H1 (cell line): ENCODE results near the gene PLEKHN1. TPM values are rescaled to one million over a fixed set of nuclear protein-coding genes. Genes with fewer than 3 reads are reported as not detected.
A peak's percentile ranks its signal among the peaks of the same experiment; 100 is the strongest.

ENCODE experiments used
- CTCF ChIA-PET: fragments of 300-600 bp; sonication (Branson Sonifier 250); formaldehyde crosslinking; loops from one replicate; lab custom pipeline; 2021; ENCODE audit not compliant: partially characterized antibody; lab: Charles Lee
- POLR2A ChIA-PET: fragments of 300-600 bp; sonication (Branson Sonifier 250); formaldehyde crosslinking; loops from one replicate; lab custom pipeline; 2021; ENCODE audit warnings: inconsistent platforms; ENCODE audit not compliant: partially characterized antibody; lab: Charles Lee
- DNase-seq, 2 experiments: peaks; one replicate each; pipeline versions ENCODE4 v3.0.0 to v3.0.0-alpha.2; 2010 to 2022; ENCODE audit warnings: low spot score in 2 of 2, low read depth in 1 of 2, mixed read lengths in 1 of 2
- FAIRE-seq: peaks from 2 replicates; lab custom pipeline; 2011; peaks lifted over from hg19 to GRCh38; lab: Jason Lieb, UNC
- H2AFZ ChIP-seq: 2 replicates; pipeline ENCODE4 v1.8.1; 2012; ENCODE audit warnings: low read length, inconsistent platforms
- H2AK5ac ChIP-seq: 2 replicates; pipeline ENCODE4 v1.6.1; 2013; ENCODE audit warnings: low read depth, low read length
- H2BK120ac ChIP-seq: replicated peaks from 2 replicates; pipeline ENCODE3; 2013; ENCODE audit warnings: low read depth, low read length, inconsistent platforms
- H2BK12ac ChIP-seq: 2 replicates; pipeline ENCODE4 v1.6.1; 2013; ENCODE audit warnings: low read depth, low read length
- H2BK15ac ChIP-seq: 2 replicates; pipeline ENCODE4 v1.6.1; 2013; ENCODE audit warnings: low read length
- H2BK20ac ChIP-seq: 2 replicates; pipeline ENCODE4 v1.6.1; 2013; ENCODE audit warnings: low read length
- H2BK5ac ChIP-seq: 2 replicates; pipeline ENCODE4 v1.6.1; 2013; ENCODE audit warnings: low read depth, low read length
- H3K14ac ChIP-seq: 2 replicates; pipeline ENCODE4 v1.6.1; 2013; ENCODE audit warnings: inconsistent platforms; ENCODE audit not compliant: insufficient read length
- H3K18ac ChIP-seq: 2 replicates; pipeline ENCODE4 v1.6.1; 2013; ENCODE audit warnings: low read length; ENCODE audit errors: extremely low read depth
- H3K23ac ChIP-seq: 2 replicates; pipeline ENCODE4 v1.6.1; 2013; ENCODE audit warnings: inconsistent platforms; ENCODE audit not compliant: insufficient read length
- H3K23me2 ChIP-seq: 2 replicates; pipeline ENCODE4 v1.6.1; 2013; ENCODE audit warnings: low read depth, low read length
- H3K27ac ChIP-seq: 2 replicates; pipeline ENCODE4 v1.6.1; 2011; ENCODE audit warnings: low read depth, low read length, inconsistent platforms
- H3K27me3 ChIP-seq, 4 experiments: replicated peaks in 1 of 4; 1 replicate in 1 of 4; 2 replicates in 3 of 4; pipeline versions ENCODE4 v1.6.1 to v1.8.1; 2011 to 2013; ENCODE audit warnings: low read length in 3 of 4, mild to moderate bottlenecking in 3 of 4, inconsistent platforms in 2 of 4, mixed read lengths in 2 of 4, moderate library complexity in 1 of 4; ENCODE audit not compliant: control insufficient read depth in 3 of 4, insufficient read depth in 3 of 4; ENCODE audit errors: extremely low read depth in 1 of 4
- H3K36me3 ChIP-seq, 4 experiments: 2 replicates each; pipeline versions ENCODE4 v1.6.1 to v1.8.1; 2011 to 2013; ENCODE audit warnings: mild to moderate bottlenecking in 4 of 4, low read length in 3 of 4, moderate library complexity in 2 of 4, control low read depth in 1 of 4, inconsistent platforms in 1 of 4; ENCODE audit not compliant: insufficient read depth in 4 of 4, control insufficient read depth in 2 of 4
- H3K4ac ChIP-seq: replicated peaks from 2 replicates; pipeline ENCODE3; 2013; ENCODE audit warnings: low read length, low read depth, mixed read lengths, inconsistent platforms; ENCODE audit not compliant: insufficient read length
- H3K4me1 ChIP-seq, 4 experiments: replicated peaks in 1 of 4; 1 replicate in 1 of 4; 2 replicates in 3 of 4; pipeline versions ENCODE4 v1.6.1 to v1.8.1; 2011 to 2013; ENCODE audit warnings: low read length in 3 of 4, inconsistent platforms in 2 of 4, mixed read lengths in 1 of 4; ENCODE audit not compliant: insufficient read depth in 4 of 4, control insufficient read depth in 3 of 4
- H3K4me2 ChIP-seq, 2 experiments: 2 replicates each; pipeline versions ENCODE4 v1.6.1 to v1.8.1; 2011 to 2013; ENCODE audit warnings: low read depth in 2 of 2, low read length in 2 of 2, control low read depth in 1 of 2, inconsistent platforms in 1 of 2, mild to moderate bottlenecking in 1 of 2; ENCODE audit not compliant: insufficient read depth in 1 of 2
- H3K4me3 ChIP-seq, 4 experiments: fragments of 200-600, 300-600 bp in 1 of 4; sonication (generic), shearing (Covaris generic), sonication (Bioruptor Twin) in 1 of 4; 2 replicates each; pipeline versions ENCODE4 v1.5.1 to v1.8.1; 2011 to 2016; ENCODE audit warnings: low read length in 4 of 4, low read depth in 3 of 4, control low read depth in 2 of 4, inconsistent platforms in 2 of 4, mild to moderate bottlenecking in 2 of 4, mixed read lengths in 1 of 4, moderate library complexity in 1 of 4; ENCODE audit not compliant: insufficient read depth in 2 of 4; ENCODE audit errors: extremely low read depth in 1 of 4
- H3K56ac ChIP-seq: replicated peaks from 2 replicates; pipeline ENCODE3; 2013; ENCODE audit warnings: low read depth, mild to moderate bottlenecking, mixed read lengths, low read length, inconsistent platforms; ENCODE audit not compliant: insufficient read length
- H3K79me1 ChIP-seq: 2 replicates; pipeline ENCODE4 v1.6.1; 2013; ENCODE audit warnings: low read depth, low read length, control low read depth
- H3K79me2 ChIP-seq, 2 experiments: 2 replicates each; pipeline versions ENCODE4 v1.6.1 to v1.8.1; 2012 to 2013; ENCODE audit warnings: low read length in 2 of 2, mild to moderate bottlenecking in 2 of 2, inconsistent platforms in 1 of 2; ENCODE audit not compliant: insufficient read depth in 2 of 2, control insufficient read depth in 1 of 2
- H3K9ac ChIP-seq, 4 experiments: replicated peaks in 1 of 4; 1 replicate in 1 of 4; 2 replicates in 3 of 4; pipeline versions ENCODE4 v1.6.1 to v1.8.1; 2011 to 2013; ENCODE audit warnings: low read depth in 3 of 4, low read length in 3 of 4, control low read depth in 2 of 4, mild to moderate bottlenecking in 2 of 4, moderate library complexity in 2 of 4, inconsistent platforms in 1 of 4; ENCODE audit errors: extremely low read depth in 1 of 4
- H3K9me3 ChIP-seq, 2 experiments: 2 replicates each; pipeline versions ENCODE4 v1.6.1 to v1.8.1; 2012 to 2013; ENCODE audit warnings: mild to moderate bottlenecking in 2 of 2, moderate library complexity in 2 of 2, control low read depth in 1 of 2, inconsistent platforms in 1 of 2, low read depth in 1 of 2, low read length in 1 of 2, mixed read lengths in 1 of 2; ENCODE audit not compliant: insufficient read depth in 2 of 2
- H4K20me1 ChIP-seq, 2 experiments: replicated peaks in 1 of 2; 2 replicates each; pipeline versions ENCODE3 to v1.8.1; 2011 to 2013; ENCODE audit warnings: inconsistent platforms in 2 of 2, low read length in 2 of 2, mild to moderate bottlenecking in 1 of 2; ENCODE audit not compliant: insufficient read depth in 2 of 2, control insufficient read depth in 1 of 2
- H4K5ac ChIP-seq: 2 replicates; pipeline ENCODE4 v1.6.1; 2013; ENCODE audit warnings: low read length, low read depth, mixed read lengths, inconsistent platforms; ENCODE audit not compliant: insufficient read length
- H4K8ac ChIP-seq: 2 replicates; pipeline ENCODE4 v1.8.0; 2013; ENCODE audit warnings: mild to moderate bottlenecking, moderate library complexity, low read length, inconsistent platforms; ENCODE audit not compliant: insufficient read depth; ENCODE audit errors: extremely low read depth
- H4K91ac ChIP-seq: replicated peaks from 2 replicates; pipeline ENCODE3; 2013; ENCODE audit warnings: low read length, mixed read lengths, inconsistent platforms; ENCODE audit not compliant: insufficient read length
- CREB1 ChIP-seq: IDR thresholded peaks from 2 replicates; pipeline ENCODE4 v1.6.1; 2012; ENCODE audit warnings: inconsistent platforms
- EGR1 ChIP-seq: IDR thresholded peaks from 2 replicates; pipeline ENCODE4 v1.6.1; 2011; ENCODE audit warnings: low read depth, low read length, borderline replicate concordance
- GABPA ChIP-seq: IDR thresholded peaks from 2 replicates; pipeline ENCODE4 v1.6.1; 2011; ENCODE audit warnings: mild to moderate bottlenecking, low read length, moderate library complexity, borderline replicate concordance; ENCODE audit not compliant: insufficient read depth
- MAFK ChIP-seq: IDR thresholded peaks from 2 replicates; pipeline ENCODE4 v1.6.1; 2012; ENCODE audit warnings: low read depth, mild to moderate bottlenecking, improper control_type of control experiment, low read length
- MAX ChIP-seq: IDR thresholded peaks from 2 replicates; pipeline ENCODE4 v1.6.1; 2012; ENCODE audit warnings: inconsistent platforms
- NANOG ChIP-seq: IDR thresholded peaks from 2 replicates; pipeline ENCODE4 v1.6.1; 2011; ENCODE audit warnings: low read length, low read depth, mild to moderate bottlenecking, inconsistent platforms; ENCODE audit not compliant: insufficient read depth, poor library complexity, severe bottlenecking
- SP1 ChIP-seq: IDR thresholded peaks from 2 replicates; pipeline ENCODE4 v1.6.1; 2011; ENCODE audit warnings: low read depth, low read length
- SUZ12 ChIP-seq: fragments of 200-600 bp; sonication (generic); IDR thresholded peaks from 2 replicates; pipeline ENCODE4 v1.6.1; 2012; ENCODE audit warnings: mild to moderate bottlenecking, inconsistent platforms, low read length, moderate library complexity, mixed read lengths
- WGBS, 2 experiments: shearing (Covaris generic) in 1 of 2; methylation state at CpG; one replicate each; pipeline versions ENCODE4 v1.1.6 to v1.1.7; 2013 to 2015; ENCODE audit warnings: low lambda C conversion rate in 2 of 2, mixed read lengths in 2 of 2, inconsistent platforms in 1 of 2, low coverage in 1 of 2, missing lambda C conversion rate in 1 of 2; ENCODE audit not compliant: insufficient replicate concordance in 2 of 2, insufficient coverage in 1 of 2, insufficient read length in 1 of 2; ENCODE audit errors: extremely low coverage in 1 of 2, missing lambda C conversion rate in 1 of 2; 5-methylcytosine and 5-hydroxymethylcytosine counted together
- polyA plus RNA-seq, 7 experiments: library from polyadenylated mRNA; depleted of rRNA in 3 of 7; stranded (reverse) in 5 of 7; unstranded in 2 of 7; fragments of >200 nt in 5 of 7; fragments of 200-250 nt in 2 of 7; gene quantifications; 1 replicate in 5 of 7; 2 replicates in 1 of 7; 4 replicates in 1 of 7; pipeline versions ENCODE4 v1.2.1 to v1.2.3, GENCODE V29; 2011 to 2013; ENCODE audit warnings: missing spikeins in 2 of 7, mixed read lengths in 2 of 7
- total RNA-seq: library from RNA; stranded (reverse); fragmentation: NEBNext Ultra II Directional; extraction: Animal tissue kit (Norgen Biotek cat#: 25700); gene quantifications from 2 replicates; pipeline ENCODE4 v1.2.1, GENCODE V29; 2021

The PLEKHN1 gene
- total and polyA plus RNA-seq, 2 of the 8 experiments (the other 6 are each of a cell fraction or from before 2014, with no cell fraction given): 0.39 to 1.5 TPM

- Histone ChIP-seq H3K9me3 (no peaks in the 10 kb centered on the region), H3K4me2 (peak overlapping the region; percentile 71 to 83), H3K23ac (no peak overlapping the region), H3K56ac (no peak overlapping the region), H3K4me1 (peaks cover 3 to 38% (median 23%) of the 10 kb centered on the region in 4 experiments), H4K20me1 (peaks cover 15 to 36% of the 10 kb centered on the region in 2 experiments)
- TF ChIP-seq NANOG (peak; percentile 87), GABPA (0 out of 2 replicates have a peak, but pooled peaks have one; percentile 37), EGR1 (peak; percentile 87; the same call in 1 of the 2 replicates), SP1 (no peak), MAFK (no peak), MAX (0 out of 2 replicates have a peak, but pooled peaks have one; percentile 8), SUZ12 (no peak), CREB1 (peak; percentile 83)
- TF ChIP-seq, all 59 proteins: peak for 5
- peaks cover 0 to 16% (median 5%) of the 10 kb centered on the region in 4 experiments; a peak in 4 of 8 replicates for H3K36me3 ChIP-seq
- DNase-seq (peak in 1 of 2 experiments; percentile 79), FAIRE-seq (no peak)
- no peak overlapping the region for H3K27ac ChIP-seq
- peak overlapping the region; percentile 12 to 59 (median 16) for H3K4me3 ChIP-seq
- no peak overlapping the region for H3K4ac ChIP-seq
- H2BK15ac ChIP-seq: no peak overlapping the region
- H2BK120ac ChIP-seq: no peak overlapping the region
- H2AFZ ChIP-seq: no peak overlapping the region
- no peak overlapping the region for H2BK12ac ChIP-seq
- POLR2A ChIA-PET: interaction anchor here (0.8 to 9.5 kb wide), 17 partner anchors 8 to 140 kb away, joined by 3 to 65 read pairs (median 4); partner anchors contain the start of genes NOC2L, PLEKHN1 and SAMD11
- H3K9ac ChIP-seq: no peak overlapping the region
- no peak overlapping the region for H4K5ac ChIP-seq
- H3K14ac ChIP-seq: no peak overlapping the region
- no peak overlapping the region for H2BK5ac ChIP-seq
- no peaks in the 10 kb centered on the region for H3K79me1 ChIP-seq
- no peak overlapping the region; the same call in none of the 2 replicates for H4K8ac ChIP-seq
- H3K23me2 ChIP-seq: peaks cover 7% of the 10 kb centered on the region; the same call in 1 of the 2 replicates
- CTCF ChIA-PET: interaction anchor here (0.7 to 5.3 kb wide), 12 partner anchors 10 to 217 kb away, joined by 3 to 45 read pairs (median 4); partner anchors contain the start of gene NOC2L
- H3K79me2 ChIP-seq: no peaks in the 10 kb centered on the region
- WGBS, 2 experiments: 6% methylated on average over 21 of the region's 98 CpGs; no CpG with 5 or more reads in 1 of the 2 experiments
- no peak overlapping the region for H3K18ac ChIP-seq
- H2AK5ac ChIP-seq: no peak overlapping the region
- no peak overlapping the region for H2BK20ac ChIP-seq
- H4K91ac ChIP-seq: no peak overlapping the region
- peaks cover 62 to 66% (median 64%) of the 10 kb centered on the region in 4 experiments for H3K27me3 ChIP-seq
These were observed 24.5 kb upstream of the PLEKHN1 start for GRCh38 chr1:941588-942383.
